Colonic mucosa (tissue), 4 donors: ENCODE results near the gene HOXA10. TPM values are rescaled to one million over a fixed set of nuclear protein-coding genes. Genes with fewer than 3 reads are reported as not detected.
A peak's percentile ranks its signal among the peaks of the same experiment; 100 is the strongest.

ENCODE experiments used
- DNase-seq: peaks from one replicate; pipeline ENCODE4 v3.0.0-alpha.2; 2020
- H3K27ac ChIP-seq: fragments of 200-600 bp; one replicate; pipeline ENCODE4 v1.8.0; 2021
- H3K27me3 ChIP-seq: fragments of 200-600 bp; one replicate; pipeline ENCODE4 v1.8.0; 2021
- H3K36me3 ChIP-seq: fragments of 200-600 bp; one replicate; pipeline ENCODE4 v1.8.0; 2021
- H3K4me1 ChIP-seq: fragments of 200-600 bp; one replicate; pipeline ENCODE4 v1.8.0; 2021; ENCODE audit warnings: mild to moderate bottlenecking
- H3K4me3 ChIP-seq: fragments of 200-600 bp; one replicate; pipeline ENCODE4 v1.8.0; 2021
- H3K9ac ChIP-seq, 2 donors: one replicate each; pipeline ENCODE4 v1.7.0; 2013; ENCODE audit warnings: control low read depth in 2 of 2, low read depth in 2 of 2, low read length in 2 of 2
- H3K9me3 ChIP-seq: fragments of 200-600 bp; one replicate; pipeline ENCODE4 v1.8.0; 2021
- CTCF ChIP-seq: fragments of 200-600 bp; IDR thresholded peaks from one replicate; pipeline ENCODE4 v1.8.0; 2022; ENCODE audit warnings: antibody characterized with exemption, mild to moderate bottlenecking
- intact Hi-C: fragments of 100-400 bp; cut with DNase I; formaldehyde crosslinking; loops from one replicate; pipeline ENCODE4 v1.14.1; 2022
- total RNA-seq, 2 donors: library from RNA; stranded (reverse); fragmentation: NEBNext Ultra II Directional in 1 of 2; extraction: Animal tissue kit (Norgen Biotek cat#: 25700) in 1 of 2; gene quantifications; one replicate each; pipeline ENCODE4 v1.2.1, GENCODE V29; 2021
- donor health status: healthy.
- donor health status: DM: no; HTN: no; CAD: no.
- donor health status: DM: no; HTN: no; CAD: no.

The HOXA10 gene
- total RNA-seq, 2 donors from 2014 or later = 25.4 to 26.0 TPM

DNA sequence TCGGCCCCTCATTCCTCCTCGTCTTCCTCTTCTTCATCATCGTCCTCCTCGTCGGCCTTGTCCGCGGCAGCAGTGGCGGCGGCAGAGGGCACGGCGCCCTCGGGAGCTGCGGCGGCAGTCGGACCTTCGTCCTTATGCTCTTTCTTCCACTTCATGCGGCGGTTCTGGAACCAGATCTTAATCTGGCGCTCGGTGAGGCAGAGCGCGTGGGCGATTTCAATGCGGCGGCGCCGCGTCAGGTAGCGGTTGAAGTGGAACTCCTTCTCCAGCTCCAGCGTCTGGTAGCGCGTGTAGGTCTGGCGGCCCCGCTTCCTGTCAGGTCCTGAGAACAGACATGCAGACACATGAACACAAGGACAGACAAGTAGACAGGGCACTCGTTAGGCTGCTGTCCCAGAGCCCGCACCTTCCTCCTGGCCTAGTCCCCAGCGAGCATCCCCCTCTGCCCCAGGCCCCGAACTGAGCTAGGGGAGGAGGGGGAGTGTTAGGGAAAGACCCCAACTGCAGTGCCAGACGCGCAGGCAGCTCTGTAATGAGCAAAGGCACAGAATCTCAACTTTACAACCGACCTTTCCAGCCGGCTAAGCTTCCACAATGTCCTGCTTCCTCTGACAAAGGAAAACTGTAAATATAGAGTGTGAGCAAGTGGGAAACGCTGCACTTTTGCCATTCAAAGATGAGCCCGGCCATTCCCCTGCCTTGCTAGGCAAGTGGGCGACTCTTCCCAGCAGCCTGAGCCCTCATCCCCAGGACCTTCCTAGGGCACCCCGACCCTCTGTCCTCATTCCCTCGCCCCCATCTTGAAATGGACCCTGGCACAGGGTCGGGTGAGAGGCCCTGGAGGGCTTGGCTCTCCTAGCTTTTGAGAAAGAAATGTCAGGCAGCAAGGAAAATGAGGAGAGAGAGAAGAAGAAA is 19.0 kb downstream of the HOXA10 start:
- H3K4me1 ChIP-seq = peaks cover 16% of the 10 kb centered on the region
- intact Hi-C loops = no loop called here
- no peak for TF ChIP-seq CTCF
- H3K4me3 ChIP-seq = peak overlapping the region; percentile 49
- DNase-seq = peak; percentile 60
- H3K9ac ChIP-seq = peak overlapping the region; percentile 80 to 100
- H3K27ac ChIP-seq = peak overlapping the region; percentile 94
- peaks cover 4% of the 10 kb centered on the region for H3K27me3 ChIP-seq
- no peaks in the 10 kb centered on the region for H3K36me3 ChIP-seq
- no peaks in the 10 kb centered on the region for H3K9me3 ChIP-seq

DNA sequence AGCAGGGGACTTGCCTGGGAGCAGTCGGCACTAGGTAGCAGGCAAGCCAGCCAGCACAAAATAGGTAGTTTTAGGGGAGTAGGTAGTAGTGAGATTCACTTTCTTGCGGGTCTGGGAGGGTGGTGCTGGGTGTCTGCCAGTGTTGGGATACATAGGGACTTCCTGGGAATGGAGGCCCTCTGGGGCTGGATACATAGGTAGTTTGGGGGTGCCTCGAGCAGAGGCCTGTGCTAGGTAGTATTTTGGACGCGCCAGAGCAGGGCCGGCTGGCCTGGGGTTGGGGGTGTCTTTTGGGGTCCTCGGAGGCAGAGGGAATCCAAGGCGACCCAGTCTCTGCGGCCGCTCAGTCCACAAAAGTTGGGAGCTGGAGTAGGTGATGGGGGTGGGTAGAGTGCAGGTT is 19.8 kb downstream of the HOXA10 start:
- Histone ChIP-seq H3K4me1 (peaks cover 11% of the 10 kb centered on the region), H3K4me3 (peak overlapping the region; percentile 49), H3K27ac (no peak overlapping the region), H3K27me3 (peaks cover 4% of the 10 kb centered on the region), H3K36me3 (no peaks in the 10 kb centered on the region), H3K9me3 (no peaks in the 10 kb centered on the region), H3K9ac (peak overlapping the region; percentile 40 to 100)
- DNase-seq = peak; percentile 29
- intact Hi-C loops = no loop called here
- TF ChIP-seq CTCF = no peak

- no peaks in the 10 kb centered on the region for H3K36me3 ChIP-seq
- peaks cover 11% of the 10 kb centered on the region for H3K4me1 ChIP-seq
- intact Hi-C loops = no loop called here
- peak overlapping the region in 1 of 2 donors; percentile 100 for H3K9ac ChIP-seq
- H3K4me3 ChIP-seq = no peak overlapping the region
- DNase-seq = peak; percentile 25
- H3K27me3 ChIP-seq = peaks cover 4% of the 10 kb centered on the region
- peak overlapping the region; percentile 97 for H3K27ac ChIP-seq
- H3K9me3 ChIP-seq = no peaks in the 10 kb centered on the region
- no peak for TF ChIP-seq CTCF
These were observed 20.6 kb downstream of the HOXA10 start for GRCh38 chr7:27153526-27153925.

- Histone ChIP-seq H3K9me3 (no peaks in the 10 kb centered on the region), H3K4me3 (peak overlapping the region; percentile 55), H3K36me3 (no peaks in the 10 kb centered on the region), H3K27ac (peak overlapping the region; percentile 97), H3K4me1 (peaks cover 11% of the 10 kb centered on the region), H3K9ac (peak overlapping the region; percentile 54 to 100), H3K27me3 (no peaks in the 10 kb centered on the region)
- intact Hi-C loops = no loop called here
- no peak for TF ChIP-seq CTCF
- peak; percentile 30 for DNase-seq
These were observed 21.2 kb downstream of the HOXA10 start for GRCh38 chr7:27152816-27153442.

GRCh38 chr7:27151931-27152815 is 21.9 kb downstream of the HOXA10 start, which contains the start of gene HOXA3:
TSS of gene HOXA3 (minus strand) at chr7:27152583. CDS start at chr7:27110640, 41,943 bp downstream.
- H3K4me1 ChIP-seq = peaks cover 15% of the 10 kb centered on the region

More at GRCh38 chr7:27151931-27152815, 21.9 kb downstream of the HOXA10 start, which contains the start of gene HOXA3:
- TF ChIP-seq CTCF = no peak
- Histone ChIP-seq H3K27ac (peak within 1 kb of the TSS; percentile 97), H3K4me3 (peak within 1 kb of the TSS; percentile 55), H3K9ac (peak within 1 kb of the TSS; percentile 86 to 100), H3K36me3 (no peaks in the 10 kb centered on the region), H3K27me3 (no peaks in the 10 kb centered on the region), H3K9me3 (no peaks in the 10 kb centered on the region)
- intact Hi-C loops = no loop called here
- peak; percentile 93 for DNase-seq
